HG02981 (cell line): ENCODE data around the gene SNRNP48.

Experiments
- ATAC-seq: cut with Tn5 transposase; IDR thresholded peaks from one replicate; pipeline ENCODE4 v1.9.1; 2021; ENCODE audit warnings: mild to moderate bottlenecking, moderate library complexity; ENCODE audit not compliant: unreplicated experiment

The SNRNP48 gene

DNA sequence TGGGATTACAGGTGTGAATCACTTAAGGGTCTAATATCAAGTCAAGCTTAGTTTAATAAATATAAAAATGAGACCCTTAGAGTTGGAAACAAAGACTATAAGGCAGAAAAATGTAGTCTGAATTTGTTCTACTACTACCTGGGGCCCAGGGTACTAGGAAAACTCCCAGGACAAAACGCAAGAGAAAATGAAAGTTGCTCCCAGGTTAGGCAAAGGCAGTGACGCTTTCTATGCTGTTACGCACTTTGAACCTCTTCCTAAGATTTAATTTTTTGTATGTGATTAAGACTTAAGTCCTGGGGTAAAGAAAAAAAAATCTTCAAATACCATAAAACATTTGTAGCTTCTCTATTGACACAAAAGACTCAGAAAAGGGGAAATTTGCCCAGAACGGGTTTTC lies 31.2 kb upstream of the SNRNP48 start:
- ATAC-seq = no peak

DNA sequence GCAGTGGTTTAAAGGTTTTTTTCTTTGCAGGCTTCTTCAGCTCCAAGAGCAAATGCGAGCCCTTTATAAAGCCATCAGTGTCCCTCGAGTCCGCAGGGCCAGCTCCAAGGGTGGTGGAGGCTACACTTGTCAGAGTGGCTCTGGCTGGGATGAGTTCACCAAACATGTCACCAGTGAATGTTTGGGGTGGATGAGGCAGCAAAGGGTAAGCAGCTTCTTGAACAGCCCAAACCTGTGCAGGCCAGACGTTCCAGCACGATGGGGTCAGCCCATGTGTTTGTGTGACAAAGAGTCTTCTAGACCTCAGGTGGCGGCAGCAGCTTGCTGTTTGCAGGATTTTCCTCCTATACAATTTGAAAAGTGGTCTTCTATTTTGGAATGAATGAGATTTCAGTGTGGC lies 30.8 kb upstream of the SNRNP48 start:
- no peak for ATAC-seq

DNA sequence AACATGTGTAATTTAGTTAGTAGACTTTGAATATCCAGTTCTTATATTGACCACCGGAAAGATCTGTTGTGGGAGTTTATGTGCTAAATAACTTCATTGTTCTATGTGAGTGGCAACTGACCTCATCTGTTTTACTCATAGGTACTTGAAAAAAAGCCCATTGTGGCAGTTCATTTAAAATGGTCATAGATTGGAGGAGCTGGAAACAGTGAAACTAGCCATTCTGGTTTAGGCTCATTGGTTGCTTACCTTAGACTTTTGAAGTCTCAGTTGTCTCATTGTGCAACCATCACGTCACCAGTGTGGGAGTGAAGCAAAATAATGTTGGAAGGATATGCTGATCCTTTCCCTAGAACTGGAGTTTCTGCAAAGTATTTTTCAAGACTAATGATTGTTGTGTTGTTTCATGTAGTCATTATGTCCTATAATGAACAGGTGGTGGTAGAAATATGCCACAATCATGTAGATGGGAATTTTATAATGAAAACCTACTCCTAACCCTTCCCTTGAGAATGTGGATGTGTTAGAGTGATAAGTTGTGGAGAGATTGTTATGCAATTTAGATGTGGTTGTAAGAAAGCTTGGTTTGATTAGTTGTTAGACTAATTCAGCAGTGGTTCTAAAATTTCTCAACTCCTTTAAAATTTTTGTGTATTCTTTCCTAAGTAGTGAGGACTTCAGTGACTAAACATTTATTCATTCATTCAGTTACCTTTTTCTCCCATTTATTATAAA lies 30.2 kb upstream of the SNRNP48 start:
- no peak for ATAC-seq

DNA sequence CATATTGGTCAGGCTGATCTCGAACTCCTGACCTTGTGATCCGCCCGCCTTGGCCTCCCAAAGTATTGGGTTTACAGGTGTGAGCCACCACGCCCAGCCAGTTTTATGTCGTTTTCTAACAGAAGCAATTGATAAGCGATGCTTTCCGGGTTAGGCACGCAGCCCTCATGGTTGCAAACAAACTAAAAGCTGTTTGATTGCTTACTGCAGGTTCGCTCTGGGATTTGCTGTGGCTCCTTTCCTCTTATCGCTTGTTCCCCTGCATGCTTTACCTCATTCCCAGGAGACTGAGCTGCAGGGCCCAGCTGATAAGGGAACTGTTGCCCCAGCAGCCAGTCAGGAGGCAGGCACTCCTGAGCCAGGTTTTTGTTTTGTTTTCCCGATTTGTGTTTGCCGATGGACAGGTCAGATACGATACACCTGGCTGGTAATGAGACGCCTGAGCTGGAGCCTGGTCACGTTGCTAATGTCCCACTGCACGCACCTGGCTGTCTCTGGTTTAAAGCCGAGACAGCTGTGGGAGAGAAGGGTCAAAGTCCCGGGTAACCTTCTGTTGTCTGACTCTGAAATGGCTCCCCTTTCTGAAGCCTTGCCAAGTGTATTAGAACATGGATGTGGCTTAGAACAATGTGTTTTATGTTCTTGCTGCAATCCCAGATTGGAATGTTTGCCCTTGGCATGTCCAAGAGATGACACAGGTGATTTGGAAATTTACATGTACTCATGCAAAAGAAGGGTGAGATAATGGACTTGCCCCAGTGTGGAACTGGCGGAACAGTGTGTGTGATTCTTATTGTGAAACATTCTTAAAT lies 28.6 kb upstream of the SNRNP48 start:
- ATAC-seq = no peak

DNA sequence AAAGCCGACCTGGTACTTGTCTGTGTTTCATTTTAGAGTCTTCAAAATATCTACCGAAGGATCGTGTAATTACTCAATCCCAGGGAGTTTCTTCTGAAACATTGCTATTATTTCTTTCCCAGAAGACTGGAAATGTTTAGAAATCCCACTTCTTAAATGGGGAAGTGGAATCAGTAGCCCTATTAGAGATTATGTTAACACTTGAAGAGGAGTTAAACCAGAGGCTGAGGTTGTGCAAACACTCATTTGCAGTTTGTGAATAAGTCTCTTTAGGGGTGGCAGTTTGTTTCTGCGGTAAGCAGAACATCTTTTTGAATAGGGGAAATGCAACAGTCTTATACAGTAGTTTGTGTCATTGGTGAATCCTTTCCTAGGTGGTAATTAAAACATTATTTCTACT lies 27.2 kb upstream of the SNRNP48 start:
- ATAC-seq = no peak

DNA sequence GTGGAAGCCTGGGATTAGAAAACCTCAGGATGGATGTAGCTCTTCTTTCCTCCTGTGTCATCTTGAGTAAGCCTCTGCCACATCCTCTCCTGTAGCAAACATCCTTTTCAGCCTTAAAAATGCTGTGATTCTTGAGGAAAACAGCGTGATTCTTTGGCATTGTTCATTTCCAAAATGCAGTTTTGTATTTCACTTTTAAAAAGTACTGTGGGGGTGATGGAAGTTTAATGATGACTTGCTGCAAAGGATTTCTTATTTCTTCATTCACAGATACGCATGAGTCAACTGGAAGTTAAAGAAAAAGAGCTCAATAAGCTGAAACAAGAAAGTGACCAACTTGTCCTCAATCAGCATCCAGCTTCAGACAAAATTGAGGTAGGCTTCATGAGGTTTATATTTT lies 23.9 kb upstream of the SNRNP48 start:
- ATAC-seq = no peak

DNA sequence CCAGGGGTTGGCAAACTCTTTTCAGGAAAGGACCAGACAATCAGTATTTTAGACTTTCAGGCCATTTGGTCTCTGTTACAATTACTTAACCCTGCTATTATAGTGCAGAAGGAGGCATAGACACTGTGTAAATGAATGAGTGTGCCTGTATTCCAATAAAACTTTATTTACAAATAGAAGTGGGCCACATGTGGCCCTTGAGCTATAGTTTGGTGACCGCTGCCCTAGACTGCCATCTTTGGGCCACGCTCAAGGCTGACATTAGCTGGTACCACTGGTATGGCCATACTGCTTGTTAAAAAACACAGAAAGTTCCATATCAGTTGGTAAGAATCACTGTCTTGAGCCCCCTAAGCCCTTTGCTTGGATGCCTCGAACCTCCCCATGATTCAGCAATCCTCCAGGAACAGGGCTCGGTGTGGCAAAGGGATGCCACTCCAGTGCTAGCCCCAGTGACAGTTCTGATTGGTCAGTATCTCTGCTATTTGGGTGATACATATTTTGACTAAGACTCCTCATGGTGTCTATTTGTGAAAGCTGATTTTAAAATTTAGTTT lies 23.3 kb upstream of the SNRNP48 start:
- ATAC-seq = no peak

DNA sequence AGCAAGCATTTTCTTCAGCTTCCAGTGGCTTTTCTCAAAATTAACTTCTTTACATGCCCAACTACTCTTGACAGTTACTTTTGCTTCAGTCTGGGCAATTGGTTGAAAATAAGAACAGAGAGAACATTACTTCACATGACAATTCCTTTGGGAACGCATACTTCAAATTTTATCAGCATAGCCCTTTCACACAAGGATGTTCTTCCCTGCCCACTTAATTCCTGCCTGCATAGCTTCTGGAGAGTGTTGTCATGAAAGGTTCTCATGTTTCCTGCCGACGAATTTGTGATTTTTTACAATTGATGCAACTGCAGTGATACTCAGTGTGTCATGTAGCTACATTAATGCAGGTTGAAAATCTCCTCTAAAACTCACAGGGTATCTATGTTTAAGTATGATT lies 22.0 kb upstream of the SNRNP48 start:
- no peak for ATAC-seq

DNA sequence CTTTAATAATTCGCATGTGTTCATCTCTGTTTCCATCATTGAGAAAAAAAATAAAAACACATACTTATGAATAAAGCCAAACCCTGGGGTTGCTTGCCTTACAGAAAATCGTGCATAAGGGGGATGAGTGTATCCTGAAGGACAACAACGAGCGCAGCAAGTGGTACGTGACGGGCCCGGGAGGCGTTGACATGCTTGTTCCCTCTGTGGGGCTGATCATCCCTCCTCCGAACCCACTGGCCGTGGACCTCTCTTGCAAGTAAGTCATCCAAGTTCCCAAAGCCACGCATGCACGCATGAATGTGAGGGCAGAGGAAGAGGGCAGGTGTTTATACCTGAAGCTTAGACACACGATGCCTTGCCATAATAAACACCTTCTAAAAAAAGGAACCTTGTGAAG lies 20.9 kb upstream of the SNRNP48 start:
- no peak for ATAC-seq

DNA sequence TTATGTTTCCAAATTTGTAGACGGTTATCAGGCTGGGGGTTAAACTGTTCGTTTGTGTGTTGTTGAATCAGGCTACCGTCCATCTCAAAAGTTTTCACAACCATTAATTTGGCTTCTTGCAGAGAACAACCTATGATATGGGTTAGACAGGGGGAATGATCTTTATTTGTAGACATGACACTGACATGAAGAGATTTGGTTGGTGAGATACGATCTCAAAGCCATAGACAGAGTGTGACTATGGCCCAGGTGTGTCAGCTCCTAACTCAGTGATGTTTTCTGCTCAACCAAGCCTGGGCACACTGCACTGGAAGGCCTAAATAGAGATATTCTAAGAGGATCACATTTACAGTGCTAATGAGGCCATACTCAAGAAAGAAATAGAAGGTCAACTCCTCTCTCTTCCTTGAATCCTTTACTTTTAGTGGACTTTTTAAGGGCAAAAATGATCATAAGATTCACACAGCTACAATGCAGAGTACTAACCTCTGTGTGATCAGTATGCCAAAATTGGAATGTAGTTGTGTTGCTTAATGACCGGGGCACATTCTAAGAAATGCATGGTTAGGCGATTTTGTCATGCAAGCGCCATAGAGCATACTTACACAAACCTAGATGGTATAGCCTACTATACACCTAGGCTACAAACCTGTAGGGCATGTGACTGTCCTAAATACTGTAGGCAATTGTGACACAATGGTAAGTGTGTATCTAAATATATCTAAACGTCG lies 17.6 kb upstream of the SNRNP48 start:
- no peak for ATAC-seq

DNA sequence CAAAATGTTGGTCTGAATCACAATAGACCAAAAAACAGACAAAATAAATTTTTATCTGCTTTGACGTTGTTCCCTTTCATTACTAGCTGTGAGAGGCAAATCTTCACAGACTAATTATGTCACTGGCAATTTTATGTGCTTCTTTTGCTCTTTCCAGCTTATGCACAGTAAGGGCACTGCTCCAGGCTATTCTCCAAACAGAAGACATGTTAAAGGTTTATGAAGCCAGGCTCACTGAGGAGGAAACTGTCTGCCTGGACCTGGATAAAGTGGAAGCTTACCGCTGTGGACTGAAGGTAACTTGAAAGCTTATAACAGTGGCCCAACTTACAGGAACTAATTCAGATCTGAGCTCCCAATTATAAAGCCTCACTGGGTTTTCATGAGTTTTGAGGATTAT lies 15.5 kb upstream of the SNRNP48 start:
- ATAC-seq = no peak

DNA sequence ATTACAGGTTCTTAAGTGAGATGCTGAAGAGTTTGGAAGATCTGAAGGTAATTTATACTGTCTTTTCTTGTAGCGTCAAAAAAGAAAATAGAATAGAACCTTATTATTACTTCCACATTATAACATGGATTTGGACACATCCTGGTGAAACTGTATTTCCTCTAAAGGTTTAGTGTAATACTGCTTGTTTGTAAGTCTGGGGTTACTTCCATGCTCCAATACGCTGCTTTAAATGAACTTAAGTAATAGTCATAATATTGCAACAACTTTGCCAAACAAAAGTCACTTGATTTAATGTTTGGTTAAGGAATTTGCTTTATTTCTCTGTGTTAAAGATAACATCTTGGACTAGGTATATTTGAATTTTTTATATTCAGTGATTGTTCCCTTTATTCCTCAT lies 11.5 kb upstream of the SNRNP48 start:
- ATAC-seq = no peak

DNA sequence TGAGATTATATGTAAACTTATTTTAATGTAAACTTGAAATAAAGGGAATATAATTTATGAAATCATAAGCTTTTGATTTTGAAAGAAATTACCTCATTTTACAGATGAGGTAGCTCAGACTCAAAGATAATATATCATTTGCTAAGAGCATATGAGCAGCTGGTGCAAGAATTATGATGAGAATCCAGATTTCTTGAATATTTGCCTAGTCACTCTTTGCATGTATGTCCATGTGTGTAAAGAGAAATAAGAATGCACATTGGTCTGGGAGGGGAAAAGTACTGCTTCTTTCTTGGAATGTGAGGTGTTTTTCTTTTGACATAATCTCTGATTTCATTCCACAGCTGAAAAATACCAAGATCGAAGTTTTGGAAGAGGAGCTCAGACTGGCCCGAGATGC lies 11.1 kb upstream of the SNRNP48 start:
- ATAC-seq = no peak

DNA sequence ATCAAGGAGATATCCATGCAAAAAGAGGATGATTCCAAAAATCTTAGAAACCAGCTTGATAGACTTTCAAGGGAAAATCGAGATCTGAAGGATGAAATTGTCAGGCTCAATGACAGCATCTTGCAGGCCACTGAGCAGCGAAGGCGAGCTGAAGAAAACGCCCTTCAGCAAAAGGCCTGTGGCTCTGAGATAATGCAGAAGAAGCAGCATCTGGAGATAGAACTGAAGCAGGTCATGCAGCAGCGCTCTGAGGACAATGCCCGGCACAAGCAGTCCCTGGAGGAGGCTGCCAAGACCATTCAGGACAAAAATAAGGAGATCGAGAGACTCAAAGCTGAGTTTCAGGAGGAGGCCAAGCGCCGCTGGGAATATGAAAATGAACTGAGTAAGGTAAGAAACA lies 10.1 kb upstream of the SNRNP48 start:
- no peak for ATAC-seq

DNA sequence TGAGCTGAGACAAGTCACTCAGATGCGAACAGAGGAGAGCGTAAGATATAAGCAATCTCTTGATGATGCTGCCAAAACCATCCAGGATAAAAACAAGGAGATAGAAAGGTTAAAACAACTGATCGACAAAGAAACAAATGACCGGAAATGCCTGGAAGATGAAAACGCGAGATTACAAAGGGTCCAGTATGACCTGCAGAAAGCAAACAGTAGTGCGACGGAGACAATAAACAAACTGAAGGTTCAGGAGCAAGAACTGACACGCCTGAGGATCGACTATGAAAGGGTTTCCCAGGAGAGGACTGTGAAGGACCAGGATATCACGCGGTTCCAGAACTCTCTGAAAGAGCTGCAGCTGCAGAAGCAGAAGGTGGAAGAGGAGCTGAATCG lies 9.5 kb upstream of the SNRNP48 start:
- no peak for ATAC-seq

DNA sequence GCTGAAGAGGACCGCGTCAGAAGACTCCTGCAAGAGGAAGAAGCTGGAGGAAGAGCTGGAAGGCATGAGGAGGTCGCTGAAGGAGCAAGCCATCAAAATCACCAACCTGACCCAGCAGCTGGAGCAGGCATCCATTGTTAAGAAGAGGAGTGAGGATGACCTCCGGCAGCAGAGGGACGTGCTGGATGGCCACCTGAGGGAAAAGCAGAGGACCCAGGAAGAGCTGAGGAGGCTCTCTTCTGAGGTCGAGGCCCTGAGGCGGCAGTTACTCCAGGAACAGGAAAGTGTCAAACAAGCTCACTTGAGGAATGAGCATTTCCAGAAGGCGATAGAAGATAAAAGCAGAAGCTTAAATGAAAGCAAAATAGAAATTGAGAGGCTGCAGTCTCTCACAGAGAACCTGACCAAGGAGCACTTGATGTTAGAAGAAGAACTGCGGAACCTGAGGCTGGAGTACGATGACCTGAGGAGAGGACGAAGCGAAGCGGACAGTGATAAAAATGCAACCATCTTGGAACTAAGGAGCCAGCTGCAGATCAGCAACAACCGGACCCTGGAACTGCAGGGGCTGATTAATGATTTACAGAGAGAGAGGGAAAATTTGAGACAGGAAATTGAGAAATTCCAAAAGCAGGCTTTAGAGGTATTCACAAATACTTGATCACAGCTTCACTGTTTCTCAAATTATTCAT lies 8.9 kb upstream of the SNRNP48 start:
- ATAC-seq = no peak

DNA sequence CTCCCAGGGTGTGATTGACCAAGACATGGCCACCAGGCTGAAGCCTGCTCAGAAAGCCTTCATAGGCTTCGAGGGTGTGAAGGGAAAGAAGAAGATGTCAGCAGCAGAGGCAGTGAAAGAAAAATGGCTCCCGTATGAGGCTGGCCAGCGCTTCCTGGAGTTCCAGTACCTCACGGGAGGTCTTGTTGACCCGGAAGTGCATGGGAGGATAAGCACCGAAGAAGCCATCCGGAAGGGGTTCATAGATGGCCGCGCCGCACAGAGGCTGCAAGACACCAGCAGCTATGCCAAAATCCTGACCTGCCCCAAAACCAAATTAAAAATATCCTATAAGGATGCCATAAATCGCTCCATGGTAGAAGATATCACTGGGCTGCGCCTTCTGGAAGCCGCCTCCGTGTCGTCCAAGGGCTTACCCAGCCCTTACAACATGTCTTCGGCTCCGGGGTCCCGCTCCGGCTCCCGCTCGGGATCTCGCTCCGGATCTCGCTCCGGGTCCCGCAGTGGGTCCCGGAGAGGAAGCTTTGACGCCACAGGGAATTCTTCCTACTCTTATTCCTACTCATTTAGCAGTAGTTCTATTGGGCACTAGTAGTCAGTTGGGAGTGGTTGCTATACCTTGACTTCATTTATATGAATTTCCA lies 4.6 kb upstream of the SNRNP48 start:
- no peak for ATAC-seq

DNA sequence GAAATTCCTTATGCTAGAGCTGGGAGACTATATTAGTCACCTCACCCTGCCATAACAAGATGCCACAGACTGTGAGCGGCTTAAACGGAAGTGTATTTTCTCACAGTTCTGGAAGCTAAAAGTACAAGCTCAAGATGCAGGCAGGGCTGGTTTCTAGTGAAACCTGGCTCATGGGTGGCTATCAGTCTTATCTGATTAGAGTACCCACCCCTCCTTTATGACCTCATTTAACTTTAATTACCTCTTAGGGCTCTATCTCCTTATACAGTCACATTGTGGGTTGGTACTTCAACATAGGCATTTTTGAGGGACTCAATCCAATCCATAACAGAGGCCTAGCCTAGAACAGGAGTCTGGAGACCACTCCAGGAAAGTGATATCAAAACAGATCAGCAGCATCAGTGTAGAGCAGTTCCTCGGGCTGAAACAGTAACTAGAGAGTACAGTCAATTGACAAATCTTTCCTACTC lies 2.3 kb upstream of the SNRNP48 start:
- ATAC-seq = no peak

DNA sequence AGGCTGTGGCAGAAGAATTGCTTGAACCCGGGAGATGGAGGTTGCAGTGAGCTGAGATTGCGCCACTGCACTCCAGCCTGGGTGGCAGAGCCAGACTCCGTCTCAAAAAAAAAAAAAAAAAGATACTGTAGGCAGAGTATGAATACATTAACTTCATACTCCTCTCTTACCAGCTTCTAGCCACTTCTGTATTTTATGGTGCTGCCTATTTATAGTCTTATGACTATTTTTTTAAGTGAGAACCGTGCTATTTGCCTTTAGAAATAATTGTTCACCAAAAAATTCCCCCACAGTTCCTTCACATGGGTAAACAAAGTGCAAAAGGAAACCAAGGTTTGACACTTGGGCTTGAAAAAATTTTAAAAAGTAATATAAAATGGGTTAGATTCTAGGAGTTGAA lies 1.5 kb upstream of the SNRNP48 start:
- no peak for ATAC-seq

DNA sequence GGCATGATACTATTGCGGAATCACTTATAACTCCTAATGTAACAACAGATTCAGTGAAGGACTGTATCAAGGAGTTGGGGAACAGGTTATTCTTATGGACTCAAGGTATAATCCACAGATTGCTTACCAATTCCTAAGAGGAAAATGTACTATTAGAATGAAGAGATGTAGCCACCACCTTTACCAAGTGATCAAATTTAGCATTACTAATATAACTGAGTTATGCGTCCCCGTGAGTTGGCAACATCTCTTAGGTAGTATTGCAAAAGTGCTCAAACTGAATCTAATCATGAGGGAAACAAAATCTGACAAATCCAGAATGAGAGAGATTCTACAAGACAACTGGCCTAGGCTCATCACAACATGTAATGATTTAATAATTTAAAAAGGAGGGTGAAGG lies 777 bp upstream of the SNRNP48 start:
- ATAC-seq = no peak
